Measurements from ENCODE around the gene EFCAB12. TPM values are rescaled to one million over a fixed set of nuclear protein-coding genes. Genes with fewer than 3 reads are reported as not detected.
A peak's percentile ranks its signal among the peaks of the same experiment; 100 is the strongest.

Gene EFCAB12
- total and polyA plus RNA-seq, 2 of the 8 experiments (the other 6 are each of a cell fraction or from before 2014, with no cell fraction given): 0.60 to 0.99 TPM

GRCh38 chr3:129358772-129359371 lies 69.6 kb downstream of the EFCAB12 start:
- Histone ChIP-seq H4K20me1 (replicated peaks in 1 of 2; ENCODE audit: control insufficient read depth in 1 of 2, insufficient read depth in 2 of 2, low read length in 2 of 2) (no peaks in the 10 kb centered on the region), H3K56ac (replicated peaks; ENCODE audit: insufficient read length, low read depth, low read length) (no peak overlapping the region), H3K4me1 (replicated peaks in 1 of 4; ENCODE audit: control insufficient read depth in 3 of 4, insufficient read depth in 4 of 4, low read length in 3 of 4) (peaks cover 0 to 5% (median 2%) of the 10 kb centered on the region in 4 experiments; a peak in 1 of 7 replicates), H2BK5ac (ENCODE audit: low read depth, low read length) (no peak overlapping the region), H3K23ac (ENCODE audit: insufficient read length) (no peak overlapping the region), H4K5ac (ENCODE audit: insufficient read length, low read depth, low read length) (no peak overlapping the region), H3K27me3 (replicated peaks in 1 of 4; ENCODE audit: control insufficient read depth in 3 of 4, extremely low read depth in 1 of 4, insufficient read depth in 3 of 4, low read length in 3 of 4) (no peaks in the 10 kb centered on the region), H3K14ac (ENCODE audit: insufficient read length) (no peak overlapping the region), H4K91ac (replicated peaks; ENCODE audit: insufficient read length, low read length) (no peak overlapping the region), H2BK15ac (ENCODE audit: low read length) (no peak overlapping the region), H3K9me3 (ENCODE audit: insufficient read depth in 2 of 2, low read depth in 1 of 2, low read length in 1 of 2) (peaks cover 0 to 8% of the 10 kb centered on the region in 2 experiments; a peak in 1 of 4 replicates), H3K4me2 (ENCODE audit: insufficient read depth in 1 of 2, low read depth in 2 of 2, low read length in 2 of 2) (0 out of 4 replicates have a peak overlapping the region, but pooled peaks of 1 of the 2 experiments have one; percentile 37), H2BK120ac (replicated peaks; ENCODE audit: low read depth, low read length) (no peak overlapping the region), H3K27ac (ENCODE audit: low read depth, low read length) (no peak overlapping the region), H4K8ac (ENCODE audit: extremely low read depth, insufficient read depth, low read length) (peak overlapping the region; percentile 57), H3K18ac (ENCODE audit: extremely low read depth, low read length) (no peak overlapping the region), H3K9ac (replicated peaks in 1 of 4; ENCODE audit: extremely low read depth in 1 of 4, low read depth in 3 of 4, low read length in 3 of 4) (no peak overlapping the region), H3K36me3 (ENCODE audit: control insufficient read depth in 2 of 4, insufficient read depth in 4 of 4, low read length in 3 of 4) (no peaks in the 10 kb centered on the region), H2BK12ac (ENCODE audit: low read depth, low read length) (no peak overlapping the region), H2AK5ac (ENCODE audit: low read depth, low read length) (no peak overlapping the region), H3K4me3 (ENCODE audit: extremely low read depth in 1 of 4, insufficient read depth in 2 of 4, low read depth in 3 of 4, low read length in 4 of 4) (no peak overlapping the region), H3K23me2 (ENCODE audit: low read depth, low read length) (no peaks in the 10 kb centered on the region), H2BK20ac (ENCODE audit: low read length) (no peak overlapping the region), H3K4ac (replicated peaks; ENCODE audit: insufficient read length, low read depth, low read length) (no peak overlapping the region), H3K79me2 (ENCODE audit: control insufficient read depth in 1 of 2, insufficient read depth in 2 of 2, low read length in 2 of 2) (no peaks in the 10 kb centered on the region), H2AFZ (ENCODE audit: low read length) (peak overlapping the region; percentile 20; the same call in 1 of the 2 replicates), H3K79me1 (ENCODE audit: low read depth, low read length) (no peaks in the 10 kb centered on the region)
- WGBS, 2 experiments (ENCODE audit: extremely low coverage in 1 of 2, insufficient coverage in 1 of 2, insufficient read length in 1 of 2, insufficient replicate concordance in 2 of 2, low coverage in 1 of 2, low lambda C conversion rate in 2 of 2, missing lambda C conversion rate in 1 of 2): 74% methylated on average over 17 of the region's 18 CpGs; no CpG with 5 or more reads in 1 of the 2 experiments
- DNase-seq (ENCODE audit: low read depth in 1 of 2, low spot score in 2 of 2) (no peak), FAIRE-seq (no peak)
- TF ChIP-seq KDM1A (IDR thresholded peaks at IDR 0.05; ENCODE audit: borderline replicate concordance, low read length) (peak; percentile 85; the same call in 1 of the 2 replicates), SP1 (IDR thresholded peaks at IDR 0.05; ENCODE audit: low read depth, low read length) (no peak)
- ChIA-PET POLR2A (ENCODE audit: partially characterized antibody) (interaction anchor here (1.2 to 4.4 kb wide), 4 partner anchors 9 to 43 kb away, joined by 3 to 22 read pairs (median 6); a partner anchor contains a TSS), CTCF (ENCODE audit: partially characterized antibody) (interaction anchor here (0.8 to 2.3 kb wide), 6 partner anchors 9 to 43 kb away, joined by 3 to 8 read pairs (median 4); a partner anchor contains a TSS)

All from H1 (cell line).